ENCODE results near the gene PSMD2.

PSMD2 gene

DNA sequence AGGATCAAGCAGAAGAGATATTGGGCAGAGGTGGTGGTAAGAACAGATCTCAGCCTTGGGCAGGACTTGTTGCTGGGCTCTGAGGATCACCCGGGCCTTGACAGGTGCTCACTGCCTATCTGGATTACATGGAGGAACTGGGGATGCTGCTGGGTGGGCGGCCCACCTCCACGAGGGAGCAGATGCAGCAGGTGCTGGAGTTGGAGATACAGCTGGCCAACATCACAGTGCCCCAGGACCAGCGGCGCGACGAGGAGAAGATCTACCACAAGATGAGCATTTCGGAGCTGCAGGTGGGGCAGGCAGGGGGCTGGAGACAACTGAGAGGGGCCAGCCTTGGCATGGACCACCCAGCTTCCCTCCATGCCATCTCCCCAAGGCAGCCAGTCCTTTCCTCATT is 15.4 kb upstream of the PSMD2 start:
- no peak for DNase-seq

- peak; percentile 54 for DNase-seq
Measured at GRCh38 chr3:184284696-184285095, 14.3 kb upstream of the PSMD2 start.

DNA sequence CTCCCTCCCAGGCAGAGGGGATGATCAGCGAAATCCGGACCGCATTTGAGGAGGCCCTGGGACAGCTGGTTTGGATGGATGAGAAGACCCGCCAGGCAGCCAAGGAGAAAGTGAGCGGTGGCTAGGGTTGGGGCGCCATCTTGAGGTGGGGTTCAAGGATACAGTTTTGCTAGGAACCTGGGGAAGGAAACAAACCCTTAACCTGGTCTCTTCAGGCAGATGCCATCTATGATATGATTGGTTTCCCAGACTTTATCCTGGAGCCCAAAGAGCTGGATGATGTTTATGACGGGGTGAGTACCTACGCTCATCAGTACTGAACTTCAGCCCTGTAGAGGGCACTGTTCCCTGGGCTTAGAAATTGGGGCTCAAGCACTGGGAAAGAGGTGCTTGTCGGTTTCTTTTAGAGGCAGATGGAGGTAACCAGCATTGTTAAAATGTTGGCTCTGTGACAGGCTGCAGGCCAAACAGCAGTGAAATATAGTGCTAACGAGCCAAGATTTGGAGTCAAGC is 9.6 kb upstream of the PSMD2 start:
- peak; percentile 41 for DNase-seq

DNA sequence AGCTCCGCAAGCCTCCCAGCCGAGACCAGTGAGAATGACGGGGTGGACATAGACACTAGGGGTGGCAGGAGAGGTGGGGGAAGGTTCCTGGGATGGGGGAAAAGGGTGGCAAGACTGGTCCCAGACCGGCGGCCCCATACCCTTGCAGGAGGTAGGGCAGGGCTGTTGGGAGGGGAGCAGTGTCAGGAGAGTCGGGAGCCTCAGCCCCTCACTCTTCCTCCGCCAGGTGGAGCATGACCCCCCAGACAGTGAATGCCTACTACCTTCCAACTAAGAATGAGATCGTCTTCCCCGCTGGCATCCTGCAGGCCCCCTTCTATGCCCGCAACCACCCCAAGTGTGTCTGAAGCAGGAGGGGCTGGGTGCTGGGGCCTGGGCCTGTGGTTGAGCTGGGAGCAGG is 8.7 kb upstream of the PSMD2 start:
- no peak for DNase-seq

GRCh38 chr3:184291044-184291737 is 7.8 kb upstream of the PSMD2 start:
- DNase-seq: no peak

DNA sequence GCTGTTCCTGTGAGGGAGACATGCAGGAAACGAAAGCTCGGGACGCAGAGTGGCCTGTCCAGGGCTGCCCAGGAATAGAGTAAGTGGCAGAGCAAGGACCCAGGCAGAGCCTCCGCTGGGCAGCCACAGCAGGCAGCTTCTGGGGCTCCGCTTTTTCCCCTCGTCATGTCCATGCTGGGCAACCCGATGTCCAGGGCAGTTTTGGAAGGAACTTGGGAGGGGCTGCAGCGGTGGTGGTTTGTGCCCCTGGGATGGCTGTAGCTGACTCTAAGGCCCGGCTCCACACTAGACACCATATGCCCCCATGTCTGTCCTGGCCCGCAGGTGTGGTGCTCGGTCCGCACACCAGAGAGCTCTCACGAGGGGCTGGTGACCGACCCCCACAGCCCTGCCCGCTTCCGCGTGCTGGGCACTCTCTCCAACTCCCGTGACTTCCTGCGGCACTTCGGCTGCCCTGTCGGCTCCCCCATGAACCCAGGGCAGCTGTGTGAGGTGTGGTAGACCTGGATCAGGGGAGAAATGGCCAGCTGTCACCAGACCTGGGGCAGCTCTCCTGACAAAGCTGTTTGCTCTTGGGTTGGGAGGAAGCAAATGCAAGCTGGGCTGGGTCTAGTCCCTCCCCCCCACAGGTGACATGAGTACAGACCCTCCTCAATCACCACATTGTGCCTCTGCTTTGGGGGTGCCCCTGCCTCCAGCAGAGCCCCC is 7.1 kb upstream of the PSMD2 start:
- no peak for DNase-seq

DNA sequence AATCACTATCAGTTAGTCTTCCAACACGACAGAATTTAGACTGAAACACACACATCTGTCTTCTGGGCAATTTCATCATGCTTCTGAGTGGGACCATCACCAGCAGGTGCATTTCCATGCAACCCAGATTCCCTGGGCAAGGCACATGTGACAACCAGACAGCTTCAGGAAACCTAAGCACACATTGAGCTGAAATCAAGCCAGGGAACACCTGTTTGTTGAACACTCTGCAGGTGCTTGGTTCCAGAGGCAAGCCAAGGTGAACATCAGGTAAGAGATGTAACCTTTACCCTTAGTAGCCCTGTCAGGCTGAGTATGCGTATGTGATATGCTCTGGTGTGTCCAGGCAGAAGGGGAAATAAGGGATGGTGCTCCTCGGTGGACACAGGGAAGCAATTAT is 3.3 kb upstream of the PSMD2 start:
- no peak for DNase-seq

DNA sequence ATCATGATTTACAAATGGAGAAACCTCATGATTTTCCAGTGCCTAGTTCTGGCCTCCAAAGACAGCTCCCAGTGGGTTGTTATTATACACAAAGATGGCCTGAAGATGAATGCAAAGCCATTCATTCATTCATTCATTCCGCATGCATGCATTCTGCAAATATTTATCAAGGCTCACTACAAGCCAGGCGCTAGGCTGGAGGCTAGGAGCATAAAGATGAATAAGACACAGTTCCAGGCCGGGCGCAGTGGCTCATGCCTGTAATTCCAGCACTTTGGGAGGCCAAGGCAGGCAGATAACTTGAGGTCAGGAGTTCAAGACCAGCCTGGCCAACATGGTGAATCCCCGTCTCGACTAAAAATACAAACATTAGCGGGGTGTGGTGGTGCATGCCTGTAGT is 2.4 kb upstream of the PSMD2 start:
- no peak for DNase-seq

- no peak for DNase-seq
Measured at GRCh38 chr3:184299488-184300377, 692 bp downstream of the PSMD2 start.

GRCh38 chr3:184300378-184300720 is 1.3 kb downstream of the PSMD2 start:
- peak; percentile 35 for DNase-seq

GRCh38 chr3:184305577-184305976 is 6.5 kb downstream of the PSMD2 start:
- DNase-seq: peak; percentile 17

DNA sequence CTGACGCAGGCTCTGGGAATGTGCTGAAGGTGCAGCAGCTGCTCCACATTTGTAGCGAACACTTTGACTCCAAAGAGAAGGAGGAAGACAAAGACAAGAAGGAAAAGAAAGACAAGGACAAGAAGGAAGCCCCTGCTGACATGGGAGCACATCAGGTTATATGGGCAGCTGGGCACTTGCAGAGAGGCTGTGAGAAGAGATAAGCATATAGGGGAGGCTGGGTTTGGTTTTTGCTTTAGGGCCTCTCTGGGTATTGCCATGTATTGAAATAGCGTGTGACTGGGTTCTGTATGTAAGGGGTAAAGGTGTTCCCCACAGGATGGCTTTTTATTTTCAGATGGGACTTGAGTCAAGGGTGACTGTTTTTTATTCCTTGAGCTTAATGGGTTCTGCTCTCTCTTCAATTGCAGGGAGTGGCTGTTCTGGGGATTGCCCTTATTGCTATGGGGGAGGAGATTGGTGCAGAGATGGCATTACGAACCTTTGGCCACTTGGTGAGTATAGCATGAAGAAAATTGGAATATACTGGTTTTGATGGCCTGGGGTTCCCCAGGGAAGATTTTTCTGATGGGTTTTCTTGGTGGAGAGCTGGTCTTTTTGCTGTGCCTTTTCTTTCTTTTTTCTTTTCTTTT is 7.4 kb downstream of the PSMD2 start:
- no peak for DNase-seq

DNA sequence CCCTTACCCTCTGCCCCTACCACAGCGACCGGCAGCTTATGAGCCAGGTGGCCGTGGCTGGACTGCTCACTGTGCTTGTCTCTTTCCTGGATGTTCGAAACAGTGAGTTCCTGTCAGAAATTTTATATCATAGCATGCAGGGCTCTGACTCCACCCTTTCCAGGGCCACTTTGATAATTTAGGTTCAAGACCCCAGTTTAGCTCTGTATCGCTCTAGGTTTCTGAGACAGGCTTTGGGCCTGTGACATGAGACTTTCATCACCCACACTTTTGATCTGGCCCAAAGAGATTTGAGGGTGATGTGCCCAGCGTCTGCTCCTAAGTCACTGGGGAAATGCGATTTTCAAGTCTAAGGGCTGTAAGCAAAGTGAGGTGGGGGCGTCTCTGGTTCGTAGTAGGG is 8.9 kb downstream of the PSMD2 start:
- DNase-seq: no peak

DNA sequence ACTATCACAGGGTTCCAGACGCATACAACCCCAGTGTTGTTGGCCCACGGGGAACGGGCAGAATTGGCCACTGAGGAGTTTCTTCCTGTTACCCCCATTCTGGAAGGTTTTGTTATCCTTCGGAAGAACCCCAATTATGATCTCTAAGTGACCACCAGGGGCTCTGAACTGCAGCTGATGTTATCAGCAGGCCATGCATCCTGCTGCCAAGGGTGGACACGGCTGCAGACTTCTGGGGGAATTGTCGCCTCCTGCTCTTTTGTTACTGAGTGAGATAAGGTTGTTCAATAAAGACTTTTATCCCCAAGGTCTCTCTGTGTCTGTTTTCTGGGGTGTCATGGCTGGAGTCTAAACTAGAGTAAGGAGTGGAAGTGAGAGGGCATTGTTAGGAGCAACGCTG is 9.7 kb downstream of the PSMD2 start:
- DNase-seq: no peak

DNA sequence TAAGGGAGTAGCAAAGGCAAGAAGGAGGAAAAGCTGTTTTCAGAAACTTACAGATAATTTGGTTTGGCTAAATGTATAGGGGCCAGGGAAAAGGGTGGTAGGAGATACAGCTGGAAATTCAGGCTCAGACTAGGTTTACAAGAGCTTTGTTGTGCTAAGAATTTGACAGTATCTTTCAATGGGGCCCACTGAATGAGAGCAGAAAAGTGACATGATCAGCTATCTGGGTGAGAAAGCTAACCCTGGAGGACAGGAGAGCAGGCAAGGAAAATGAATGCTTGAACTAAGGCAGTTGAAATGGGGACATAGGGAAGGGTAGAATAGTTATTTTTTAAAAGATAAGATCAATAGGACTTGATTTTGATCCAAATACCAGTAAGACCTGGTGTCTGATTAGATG is 12.6 kb downstream of the PSMD2 start:
- DNase-seq: no peak

- DNase-seq: peak; percentile 89
Measured at GRCh38 chr3:184314363-184314699, 15.3 kb downstream of the PSMD2 start, which contains the start of gene EIF4G1. TSS of gene EIF4G1 (plus strand) at chr3:184314606. CDS start at chr3:184315797, 1,191 bp downstream.

GRCh38 chr3:184314700-184315542 is 15.9 kb downstream of the PSMD2 start:
- no peak for DNase-seq

DNA sequence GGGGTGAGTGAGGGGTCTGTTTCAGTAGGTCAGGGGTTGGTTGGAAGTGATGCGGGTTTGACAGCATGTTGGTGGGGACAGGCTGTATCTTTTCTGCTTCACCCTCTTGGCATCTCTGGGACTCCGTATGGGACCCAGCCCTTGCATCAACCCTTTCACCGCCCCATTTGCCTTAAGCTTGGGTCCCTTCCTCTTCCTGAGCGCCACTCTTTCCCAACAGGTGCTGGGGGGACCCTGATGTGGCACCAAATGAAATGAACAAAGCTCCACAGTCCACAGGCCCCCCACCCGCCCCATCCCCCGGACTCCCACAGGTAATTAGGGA is 16.5 kb downstream of the PSMD2 start:
- no peak for DNase-seq

DNA sequence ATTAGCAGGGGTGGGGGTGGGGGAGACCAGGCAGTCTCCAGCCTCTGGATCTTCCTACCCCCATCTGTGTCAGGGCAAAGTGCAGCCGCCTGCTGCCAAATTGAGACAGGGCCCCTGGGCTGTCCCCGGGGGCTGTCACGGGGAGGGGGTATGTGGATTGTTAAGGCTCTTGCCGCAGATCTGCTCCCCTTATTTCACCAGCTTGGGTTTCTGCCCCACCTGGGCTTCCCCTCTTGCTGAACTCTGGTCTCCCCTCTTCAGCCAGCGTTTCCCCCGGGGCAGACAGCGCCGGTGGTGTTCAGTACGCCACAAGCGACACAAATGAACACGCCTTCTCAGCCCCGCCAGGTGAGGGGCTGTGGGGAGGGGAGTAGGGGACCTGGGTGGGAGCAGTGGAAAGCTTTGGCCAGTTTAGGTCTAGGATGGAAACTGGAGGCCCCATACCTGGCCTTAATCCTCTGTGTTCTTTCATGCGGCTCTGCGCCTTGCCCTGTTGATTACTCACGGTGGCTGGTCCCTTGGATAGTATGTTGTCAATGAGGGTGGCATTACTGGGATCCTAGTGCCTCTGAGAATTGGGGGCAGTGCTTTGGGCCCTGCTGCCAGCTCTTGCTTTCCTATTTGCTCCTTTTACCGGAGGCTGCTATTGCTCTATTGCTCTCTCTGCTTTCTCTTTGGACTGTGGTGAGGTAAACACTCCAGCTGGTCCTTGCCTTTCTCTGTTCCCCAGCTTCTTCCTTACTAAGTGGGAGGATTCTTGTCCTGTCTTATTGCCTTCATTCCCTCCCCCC is 17.0 kb downstream of the PSMD2 start:
- DNase-seq: no peak

GRCh38 chr3:184316792-184317191 is 17.8 kb downstream of the PSMD2 start:
- DNase-seq: no peak

DNA sequence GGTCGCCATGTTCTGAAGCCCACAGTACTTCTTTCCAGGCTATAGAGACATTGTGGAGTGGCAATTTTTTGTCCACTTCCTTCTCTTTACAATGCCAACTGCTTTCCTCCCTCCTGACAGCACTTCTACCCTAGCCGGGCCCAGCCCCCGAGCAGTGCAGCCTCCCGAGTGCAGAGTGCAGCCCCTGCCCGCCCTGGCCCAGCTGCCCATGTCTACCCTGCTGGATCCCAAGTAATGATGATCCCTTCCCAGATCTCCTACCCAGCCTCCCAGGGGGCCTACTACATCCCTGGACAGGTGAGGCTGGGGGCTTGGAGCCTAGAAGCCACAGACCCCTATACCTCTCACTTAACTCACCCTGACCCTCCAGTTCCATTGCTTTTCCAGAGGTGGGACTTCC is 18.2 kb downstream of the PSMD2 start:
- DNase-seq: no peak

DNA sequence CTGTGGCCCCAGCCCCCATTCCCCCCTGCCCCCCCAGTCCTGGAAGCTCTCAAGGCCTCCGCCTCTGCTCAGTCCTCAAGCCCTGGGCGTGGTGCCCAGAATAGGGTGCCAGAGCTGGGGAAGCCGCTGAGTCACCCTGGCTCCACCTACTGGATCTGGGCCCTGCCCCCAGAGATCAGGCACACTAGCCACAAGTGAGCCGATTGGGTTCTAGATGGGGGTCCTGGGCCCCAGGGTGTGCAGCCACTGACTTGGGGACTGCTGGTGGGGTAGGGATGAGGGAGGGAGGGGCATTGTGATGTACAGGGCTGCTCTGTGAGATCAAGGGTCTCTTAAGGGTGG is 21.0 kb downstream of the PSMD2 start:
- DNase-seq: peak; percentile 77
